Motor neuron (in vitro differentiated cells): ENCODE measurements around the gene CHRM2. TPM values are rescaled to one million over a fixed set of nuclear protein-coding genes. Genes with fewer than 3 reads are reported as not detected.

Experiments used
- ATAC-seq, 8 experiments: fragments of 200-7000 bp; cut with Tn5 transposase; replicated peaks in 6 of 8; 2 replicates each; pipeline ENCODE4 v1.8.0; 2021; ENCODE audit warnings: mild to moderate bottlenecking in 8 of 8, moderate library complexity in 8 of 8
- H3K27ac ChIP-seq, 2 donors: fragments of 250-450 bp; sonication (Bioruptor Pico); 2 replicates each; pipeline ENCODE4 v1.9.0; 2021; ENCODE audit warnings: antibody characterized with exemption in 2 of 2, mild to moderate bottlenecking in 2 of 2, moderate library complexity in 1 of 2
- H3K4me1 ChIP-seq, 2 donors: fragments of 250-450 bp; sonication (Bioruptor Pico); replicated peaks in 1 of 2; 2 replicates each; pipeline ENCODE4 v1.6.1; 2021; ENCODE audit warnings: antibody characterized with exemption in 2 of 2, mild to moderate bottlenecking in 2 of 2, moderate library complexity in 1 of 2
- H3K4me3 ChIP-seq, 5 donors: fragments of 250-450 bp; sonication (Bioruptor Pico); 2 replicates each; pipeline ENCODE4 v1.9.0; 2021; ENCODE audit warnings: antibody characterized with exemption in 5 of 5, mild to moderate bottlenecking in 5 of 5, moderate library complexity in 4 of 5
- WGBS, 10 experiments: fragments of 450-650 bp; shearing (Covaris generic); methylation state at CpG; one replicate each; pipeline ENCODE4 v1.0.0; 2022; 5-methylcytosine and 5-hydroxymethylcytosine counted together
- in situ Hi-C, 9 experiments: fragments of 400-800 bp; cut with MboI; loops; one replicate each; pipeline ENCODE4 v1.15.0; 2021; ENCODE audit warnings: low sequenced_read_pairs in 9 of 9, low pct_unique_long_range_greater_than_20kb in 2 of 9; ENCODE audit not compliant: unreplicated experiment in 9 of 9
- total RNA-seq, 8 experiments: library from RNA; unstranded; fragments of 300-600 nt; gene quantifications; 2 replicates each; pipeline versions ENCODE4 v1.2.3 to v1.2.4, GENCODE V29; 2022

CHRM2 gene
- total RNA-seq, 8 experiments from 2014 or later = 0.10 to 5.4 (median 3.7) TPM; not detected in 1

- ATAC-seq = no peak
- H3K4me1 ChIP-seq = peaks cover 3 to 4% of the 10 kb centered on the region in 2 donors
- in situ Hi-C loops = no loop called here
These were observed 74.5 kb downstream of the CHRM2 start for GRCh38 chr7:136942994-136943393.

GRCh38 chr7:136947347-136947746 is 78.9 kb downstream of the CHRM2 start:
- H3K4me3 ChIP-seq = no peak overlapping the region
- H3K27ac ChIP-seq = no peak overlapping the region
- in situ Hi-C loops = no loop called here
- no peak for ATAC-seq
- peaks cover 3 to 4% of the 10 kb centered on the region in 2 donors for H3K4me1 ChIP-seq

More at GRCh38 chr7:136942994-136943393, 74.5 kb downstream of the CHRM2 start:
- no peak overlapping the region for H3K4me3 ChIP-seq
- H3K27ac ChIP-seq = no peak overlapping the region
- WGBS, 10 experiments = 0 to 100% (median 45%) methylated on average over 1 of the region's 1 CpG; no CpG with 5 or more reads in 2 of the 10 experiments

GRCh38 chr7:136950331-136950730 is 81.9 kb downstream of the CHRM2 start:
- WGBS, 10 experiments = 22 to 100% (median 83%) methylated on average over 1 to 3 of the region's 3 CpGs
- Histone ChIP-seq H3K4me3 (no peak overlapping the region), H3K27ac (no peak overlapping the region), H3K4me1 (no peaks in the 10 kb centered on the region)
- ATAC-seq = no peak
- in situ Hi-C loops = no loop called here

GRCh38 chr7:136953386-136953785 is 84.9 kb downstream of the CHRM2 start:
- Histone ChIP-seq H3K4me3 (no peak overlapping the region), H3K4me1 (no peaks in the 10 kb centered on the region), H3K27ac (no peak overlapping the region)
- no peak for ATAC-seq
- WGBS, 10 experiments = 0 to 100% (median 81%) methylated on average over 1 to 3 of the region's 3 CpGs; no CpG with 5 or more reads in 1 of the 10 experiments
- in situ Hi-C loops = no loop called here

- in situ Hi-C loops = no loop called here
- 9 to 100% (median 100%) methylated on average over 1 of the region's 1 CpG; no CpG with 5 or more reads in 3 of the 10 experiments for WGBS, 10 experiments
- H3K27ac ChIP-seq = no peak overlapping the region
- H3K4me3 ChIP-seq = no peak overlapping the region
- no peak for ATAC-seq
- no peaks in the 10 kb centered on the region for H3K4me1 ChIP-seq
These were observed 87.8 kb downstream of the CHRM2 start for GRCh38 chr7:136956232-136956631.

- in situ Hi-C loops = no loop called here
- 45 to 100% (median 100%) methylated on average over 1 to 3 of the region's 3 CpGs; no CpG with 5 or more reads in 7 of the 10 experiments for WGBS, 10 experiments
- no peak for ATAC-seq
- Histone ChIP-seq H3K4me3 (no peak overlapping the region), H3K27ac (no peak overlapping the region), H3K4me1 (no peaks in the 10 kb centered on the region)
These were observed 88.2 kb downstream of the CHRM2 start for GRCh38 chr7:136956671-136957070.

- H3K4me3 ChIP-seq = no peak overlapping the region
- WGBS, 10 experiments = 0 to 100% (median 84%) methylated on average over 1 to 2 of the region's 2 CpGs; no CpG with 5 or more reads in 1 of the 10 experiments
- H3K4me1 ChIP-seq = no peaks in the 10 kb centered on the region
- in situ Hi-C loops = no loop called here
- ATAC-seq = no peak
- no peak overlapping the region for H3K27ac ChIP-seq
These were observed 88.9 kb downstream of the CHRM2 start for GRCh38 chr7:136957391-136957790.

- ATAC-seq = no peak
- Histone ChIP-seq H3K4me3 (no peak overlapping the region), H3K4me1 (no peaks in the 10 kb centered on the region), H3K27ac (no peak overlapping the region)
- in situ Hi-C loops = no loop called here
- 17 to 100% (median 92%) methylated on average over 1 to 2 of the region's 2 CpGs; no CpG with 5 or more reads in 1 of the 10 experiments for WGBS, 10 experiments
These were observed 89.6 kb downstream of the CHRM2 start for GRCh38 chr7:136958016-136958415.

- in situ Hi-C loops = no loop called here
- ATAC-seq = no peak
- 0 to 100% (median 73%) methylated on average over 1 of the region's 1 CpG; no CpG with 5 or more reads in 2 of the 10 experiments for WGBS, 10 experiments
- H3K4me3 ChIP-seq = no peak overlapping the region
- H3K27ac ChIP-seq = no peak overlapping the region
- H3K4me1 ChIP-seq = no peaks in the 10 kb centered on the region
These were observed 95.9 kb downstream of the CHRM2 start for GRCh38 chr7:136964347-136964746.

- in situ Hi-C loops = no loop called here
- H3K27ac ChIP-seq = no peak overlapping the region
- no peak for ATAC-seq
These were observed 98.4 kb downstream of the CHRM2 start for GRCh38 chr7:136966825-136967224.

GRCh38 chr7:136969761-136970160 is 101.3 kb downstream of the CHRM2 start:
- H3K27ac ChIP-seq = no peak overlapping the region
- H3K4me3 ChIP-seq = no peak overlapping the region
- H3K4me1 ChIP-seq = no peaks in the 10 kb centered on the region
- in situ Hi-C loops = no loop called here
- no peak for ATAC-seq
- WGBS, 10 experiments = 0 to 71% (median 21%) methylated on average over 1 to 2 of the region's 2 CpGs; no CpG with 5 or more reads in 1 of the 10 experiments

More at GRCh38 chr7:136966825-136967224, 98.4 kb downstream of the CHRM2 start:
- 40 to 100% (median 76%) methylated on average over 1 of the region's 1 CpG; no CpG with 5 or more reads in 2 of the 10 experiments for WGBS, 10 experiments
- Histone ChIP-seq H3K4me3 (no peak overlapping the region), H3K4me1 (no peaks in the 10 kb centered on the region)

- Histone ChIP-seq H3K4me3 (no peak overlapping the region), H3K27ac (no peak overlapping the region), H3K4me1 (no peaks in the 10 kb centered on the region)
- WGBS, 10 experiments = 18 to 100% (median 90%) methylated on average over 1 to 2 of the region's 2 CpGs; no CpG with 5 or more reads in 1 of the 10 experiments
- in situ Hi-C loops = no loop called here
- ATAC-seq = no peak
These were observed 103.3 kb downstream of the CHRM2 start for GRCh38 chr7:136971776-136972175.

GRCh38 chr7:136976504-136977251 is 108.2 kb downstream of the CHRM2 start:
- Histone ChIP-seq H3K4me3 (no peak overlapping the region), H3K27ac (no peak overlapping the region), H3K4me1 (no peaks in the 10 kb centered on the region)
- 0 to 94% (median 28%) methylated on average over 1 to 2 of the region's 2 CpGs; no CpG with 5 or more reads in 2 of the 10 experiments for WGBS, 10 experiments
- in situ Hi-C loops = no loop called here
- ATAC-seq = no peak

- ATAC-seq = no peak
- no peak overlapping the region for H3K4me3 ChIP-seq
- no peaks in the 10 kb centered on the region for H3K4me1 ChIP-seq
- no peak overlapping the region for H3K27ac ChIP-seq
- in situ Hi-C loops = no loop called here
- WGBS, 10 experiments = 44 to 94% (median 64%) methylated on average over 1 to 3 of the region's 3 CpGs; no CpG with 5 or more reads in 1 of the 10 experiments
These were observed 124.9 kb downstream of the CHRM2 start for GRCh38 chr7:136993377-136993776.
